Measurements from ENCODE around the gene MPZL2. TPM values are rescaled to one million over a fixed set of nuclear protein-coding genes. Genes with fewer than 3 reads are reported as not detected.

The MPZL2 gene
- polyA plus RNA-seq, 3 donors = 8.0 to 18.6 (median 14.2) TPM

- no peak overlapping the region for H3K4me2 ChIP-seq (replicated peaks; ENCODE audit: extremely low read depth, low read length, poor library complexity, severe bottlenecking)
- no peaks in the 10 kb centered on the region for H4K20me1 ChIP-seq (ENCODE audit: insufficient read depth, low read length)
- H3K4me1 ChIP-seq (ENCODE audit: control insufficient read depth in 1 of 2, insufficient read depth in 2 of 2, low read length in 2 of 2) = peaks cover 3 to 4% of the 10 kb centered on the region in 2 donors
- H3K4me3 Mint-ChIP-seq = no peak overlapping the region
- H3K4me3 ChIP-seq (replicated peaks in 1 of 3; ENCODE audit: low read depth in 2 of 3, low read length in 3 of 3) = no peak overlapping the region
- H3K79me2 ChIP-seq (ENCODE audit: insufficient read depth, low read length) = no peaks in the 10 kb centered on the region
- DNase-seq = no peak
- no peak overlapping the region for H2AFZ ChIP-seq (ENCODE audit: insufficient read depth, low read depth, low read length, poor library complexity, severe bottlenecking)
- H3K27ac Mint-ChIP-seq = no peak overlapping the region
- H3K9me3 ChIP-seq (replicated peaks in 1 of 2; ENCODE audit: control insufficient read depth in 1 of 2, insufficient read depth in 1 of 2, low read length in 2 of 2) = no peaks in the 10 kb centered on the region
- no peak overlapping the region for H3K9ac ChIP-seq (ENCODE audit: insufficient read depth, low read length, poor library complexity, severe bottlenecking)
- no peaks in the 10 kb centered on the region for H3K36me3 Mint-ChIP-seq
- H3K27me3 ChIP-seq (ENCODE audit: control insufficient read depth in 2 of 2, insufficient read depth in 2 of 2, low read length in 2 of 2) = no peaks in the 10 kb centered on the region
- intact Hi-C loops (cut with micrococcal nuclease) = no loop called here
- no CpG with 5 or more reads among the region's 1 CpG for WGBS (ENCODE audit: insufficient coverage)
- no peak for TF ChIP-seq CTCF (IDR thresholded peaks at IDR 0.05)
- H3K27ac ChIP-seq (ENCODE audit: low read depth in 1 of 2, low read length in 2 of 2) = no peak overlapping the region
- H3K9me3 Mint-ChIP-seq = peaks cover 0 to 3% (median 0%) of the 10 kb centered on the region in 7 donors
- peaks cover 2 to 10% (median 5%) of the 10 kb centered on the region in 3 donors for H3K27me3 Mint-ChIP-seq (ENCODE audit: low read depth in 3 of 3)
- peaks cover 3% of the 10 kb centered on the region for H3K4me1 Mint-ChIP-seq
- H3K36me3 ChIP-seq (replicated peaks in 1 of 2; ENCODE audit: control insufficient read depth in 1 of 2, insufficient read depth in 2 of 2, low read length in 2 of 2) = no peaks in the 10 kb centered on the region
Observed at GRCh38 chr11:118276422-118276821, 12.3 kb upstream of the MPZL2 start.

GRCh38 chr11:118275176-118275575, 11.1 kb upstream of the MPZL2 start:
- H3K4me1 Mint-ChIP-seq = no peaks in the 10 kb centered on the region
- intact Hi-C loops (cut with micrococcal nuclease) = no loop called here
- Histone ChIP-seq H4K20me1 (ENCODE audit: insufficient read depth, low read length) (no peaks in the 10 kb centered on the region), H2AFZ (ENCODE audit: insufficient read depth, low read depth, low read length, poor library complexity, severe bottlenecking) (no peak overlapping the region), H3K36me3 (replicated peaks in 1 of 2; ENCODE audit: control insufficient read depth in 1 of 2, insufficient read depth in 2 of 2, low read length in 2 of 2) (no peaks in the 10 kb centered on the region), H3K79me2 (ENCODE audit: insufficient read depth, low read length) (no peaks in the 10 kb centered on the region), H3K4me2 (replicated peaks; ENCODE audit: extremely low read depth, low read length, poor library complexity, severe bottlenecking) (no peak overlapping the region), H3K27ac (ENCODE audit: low read depth in 1 of 2, low read length in 2 of 2) (no peak overlapping the region), H3K4me1 (ENCODE audit: control insufficient read depth in 1 of 2, insufficient read depth in 2 of 2, low read length in 2 of 2) (no peaks in the 10 kb centered on the region), H3K27me3 (ENCODE audit: control insufficient read depth in 2 of 2, insufficient read depth in 2 of 2, low read length in 2 of 2) (no peaks in the 10 kb centered on the region), H3K9ac (ENCODE audit: insufficient read depth, low read length, poor library complexity, severe bottlenecking) (no peak overlapping the region), H3K9me3 (replicated peaks in 1 of 2; ENCODE audit: control insufficient read depth in 1 of 2, insufficient read depth in 1 of 2, low read length in 2 of 2) (no peaks in the 10 kb centered on the region), H3K4me3 (replicated peaks in 1 of 3; ENCODE audit: low read depth in 2 of 3, low read length in 3 of 3) (no peak overlapping the region)
- TF ChIP-seq CTCF (IDR thresholded peaks at IDR 0.05) = no peak
- peaks cover 2 to 10% (median 5%) of the 10 kb centered on the region in 3 donors for H3K27me3 Mint-ChIP-seq (ENCODE audit: low read depth in 3 of 3)
- H3K36me3 Mint-ChIP-seq = no peaks in the 10 kb centered on the region
- no peak overlapping the region for H3K4me3 Mint-ChIP-seq
- H3K27ac Mint-ChIP-seq = no peak overlapping the region
- no CpG with 5 or more reads among the region's 4 CpGs for WGBS (ENCODE audit: insufficient coverage)
- peaks cover 0 to 3% (median 0%) of the 10 kb centered on the region in 7 donors for H3K9me3 Mint-ChIP-seq
- DNase-seq = no peak
